HEK293T (cell line): ENCODE data around the gene FOSB.

Experiments
- ELF4 ChIP-seq: fragments of 450-650 bp; IDR thresholded peaks from 2 replicates; pipeline ENCODE4 v1.6.1; 2017; ENCODE audit warnings: antibody characterized with exemption
- L3MBTL2 ChIP-seq: fragments of 450-650 bp; conservative IDR thresholded peaks from 2 replicates; pipeline ENCODE4 v1.6.1; 2016; ENCODE audit warnings: mild to moderate bottlenecking

- TF ChIP-seq ELF4, result no peak
- TF ChIP-seq L3MBTL2, result no peak
These were observed 20.9 kb downstream of the FOSB start for GRCh38 chr19:45488708-45489107.
